Measurements from ENCODE around the gene LY9.

- TF ChIP-seq, protein P1, sequence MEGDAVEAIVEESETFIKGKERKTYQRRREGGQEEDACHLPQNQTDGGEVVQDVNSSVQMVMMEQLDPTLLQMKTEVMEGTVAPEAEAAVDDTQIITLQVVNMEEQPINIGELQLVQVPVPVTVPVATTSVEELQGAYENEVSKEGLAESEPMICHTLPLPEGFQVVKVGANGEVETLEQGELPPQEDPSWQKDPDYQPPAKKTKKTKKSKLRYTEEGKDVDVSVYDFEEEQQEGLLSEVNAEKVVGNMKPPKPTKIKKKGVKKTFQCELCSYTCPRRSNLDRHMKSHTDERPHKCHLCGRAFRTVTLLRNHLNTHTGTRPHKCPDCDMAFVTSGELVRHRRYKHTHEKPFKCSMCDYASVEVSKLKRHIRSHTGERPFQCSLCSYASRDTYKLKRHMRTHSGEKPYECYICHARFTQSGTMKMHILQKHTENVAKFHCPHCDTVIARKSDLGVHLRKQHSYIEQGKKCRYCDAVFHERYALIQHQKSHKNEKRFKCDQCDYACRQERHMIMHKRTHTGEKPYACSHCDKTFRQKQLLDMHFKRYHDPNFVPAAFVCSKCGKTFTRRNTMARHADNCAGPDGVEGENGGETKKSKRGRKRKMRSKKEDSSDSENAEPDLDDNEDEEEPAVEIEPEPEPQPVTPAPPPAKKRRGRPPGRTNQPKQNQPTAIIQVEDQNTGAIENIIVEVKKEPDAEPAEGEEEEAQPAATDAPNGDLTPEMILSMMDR (IDR thresholded peaks at IDR 0.05), result no peak
- TF ChIP-seq, protein P2, sequence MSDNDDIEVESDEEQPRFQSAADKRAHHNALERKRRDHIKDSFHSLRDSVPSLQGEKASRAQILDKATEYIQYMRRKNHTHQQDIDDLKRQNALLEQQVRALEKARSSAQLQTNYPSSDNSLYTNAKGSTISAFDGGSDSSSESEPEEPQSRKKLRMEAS (IDR thresholded peaks at IDR 0.05; ENCODE audit: low read depth), result no peak
- TF ChIP-seq FOSL2 (IDR thresholded peaks at IDR 0.05; ENCODE audit: borderline replicate concordance, low read depth) (no peak), EP300 (IDR thresholded peaks at IDR 0.05; ENCODE audit: borderline replicate concordance in 1 of 2, low read depth in 1 of 2, low read length in 1 of 2) (no peak), RAD21 (IDR thresholded peaks at IDR 0.05; ENCODE audit: low read length) (no peak), SIN3A (IDR thresholded peaks at IDR 0.05; ENCODE audit: borderline replicate concordance, low read depth, low read length) (no peak), POLR2AphosphoS5 (IDR thresholded peaks at IDR 0.05; ENCODE audit: low read depth, low read length) (no peak), FOXM1 (IDR thresholded peaks at IDR 0.05; ENCODE audit: low read depth) (no peak), USF2 (IDR thresholded peaks at IDR 0.05; ENCODE audit: borderline replicate concordance, low read depth, low read length) (no peak), RXRA (IDR thresholded peaks at IDR 0.05; ENCODE audit: borderline replicate concordance, low read depth) (no peak), TEAD4 (IDR thresholded peaks at IDR 0.05; ENCODE audit: borderline replicate concordance, insufficient read depth) (no peak), GABPA (IDR thresholded peaks at IDR 0.05; ENCODE audit: low read depth) (no peak), REST (IDR thresholded peaks at IDR 0.05; ENCODE audit: low read depth, low read length) (no peak)
Observed at GRCh38 chr1:160818207-160818937, 22.4 kb downstream of the LY9 start.

All from SK-N-SH (cell line).